NCI-H1105 (cell line): Measurements from ENCODE around the gene ADCY2.

ENCODE experiments used
- DNase-seq: peaks from one replicate; lab custom pipeline; 2025; lab: John Stamatoyannopoulos, UW

ADCY2 gene

DNA sequence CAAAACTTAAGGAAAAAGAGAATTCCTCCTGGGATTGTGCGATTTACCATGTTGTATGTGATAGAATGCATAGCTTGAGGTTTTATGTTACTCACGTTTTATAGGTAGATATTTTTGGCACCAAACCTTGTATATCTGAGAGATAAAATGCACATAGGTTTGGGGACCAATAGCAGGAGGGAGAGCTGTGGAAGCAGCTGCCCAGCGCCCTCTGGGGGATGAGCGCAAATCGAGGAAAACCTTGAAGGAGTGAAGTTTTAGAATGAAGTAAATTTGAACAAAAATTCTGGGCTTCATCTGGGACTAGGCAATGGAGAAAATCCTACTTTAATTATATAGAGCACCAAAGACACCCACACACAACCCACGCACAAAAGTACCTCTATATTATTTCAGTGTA, 197.0 kb downstream of the ADCY2 start:
- DNase-seq, result no peak

GRCh38 chr5:7597059-7597642, 201.2 kb downstream of the ADCY2 start:
- DNase-seq, result no peak

GRCh38 chr5:7606840-7607465, 211.0 kb downstream of the ADCY2 start:
- no peak for DNase-seq

DNA sequence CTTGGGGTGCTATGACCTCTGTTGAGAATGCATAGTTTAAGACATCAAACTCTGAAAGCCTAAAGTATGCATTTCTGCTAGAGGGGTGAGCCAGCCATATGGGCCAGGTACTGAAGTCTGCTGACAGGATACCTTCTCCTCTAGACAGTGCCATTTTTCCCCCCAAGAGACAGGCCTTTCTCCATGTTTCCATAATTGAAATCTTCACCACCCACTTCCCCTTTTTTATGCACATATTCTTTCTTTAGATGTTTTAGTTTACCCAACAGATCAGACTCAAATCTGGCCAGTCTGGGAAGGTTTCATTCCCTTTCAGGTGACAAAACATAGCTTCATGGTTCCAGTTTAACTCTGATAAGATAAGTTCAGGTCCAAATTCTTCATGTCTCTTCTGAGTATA, 212.8 kb downstream of the ADCY2 start:
- DNase-seq, result no peak

GRCh38 chr5:7609726-7610125, 213.8 kb downstream of the ADCY2 start:
- DNase-seq, result no peak

GRCh38 chr5:7610531-7611177, 214.7 kb downstream of the ADCY2 start:
- no peak for DNase-seq

DNA sequence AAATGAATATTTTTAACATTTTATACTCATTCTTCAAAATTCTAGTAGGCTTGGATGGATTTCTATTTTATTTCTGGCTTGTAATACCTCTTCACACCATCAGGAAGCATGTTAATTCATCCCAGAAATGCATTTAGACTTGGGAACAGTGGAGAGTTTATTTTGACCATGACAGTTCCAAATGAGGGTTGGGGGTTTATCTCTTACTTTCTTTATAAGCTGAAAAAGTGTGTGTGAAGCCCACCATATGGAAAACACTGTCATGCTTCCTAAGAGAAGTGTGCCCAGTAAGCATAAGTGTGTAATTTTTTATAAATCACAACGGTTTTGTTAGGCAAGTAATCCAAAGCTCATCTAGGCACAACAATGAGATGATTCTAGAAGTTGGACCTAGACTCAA, 215.6 kb downstream of the ADCY2 start:
- no peak for DNase-seq

DNA sequence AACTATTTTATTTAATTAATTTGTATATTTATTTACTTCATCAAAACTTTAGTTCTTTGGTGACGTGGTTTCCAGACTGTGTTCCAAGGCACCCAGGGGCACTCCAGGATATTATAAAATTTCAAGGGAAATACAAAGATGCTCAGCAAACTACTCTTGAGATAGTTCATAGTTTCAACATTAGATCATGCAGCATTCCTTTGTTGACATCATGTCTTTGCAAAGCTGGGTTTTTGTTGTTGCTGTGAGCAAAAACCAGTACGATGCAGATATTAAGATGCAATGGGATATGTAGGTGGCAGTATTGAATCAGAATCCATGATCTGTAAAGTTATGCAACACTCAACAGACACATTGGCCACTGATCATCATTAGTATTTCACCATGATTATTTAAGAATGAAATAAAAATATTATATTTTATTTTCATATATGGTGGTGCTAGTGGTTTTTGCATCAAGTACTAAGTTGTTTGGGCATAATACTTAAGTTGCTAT, 219.7 kb downstream of the ADCY2 start:
- no peak for DNase-seq

DNA sequence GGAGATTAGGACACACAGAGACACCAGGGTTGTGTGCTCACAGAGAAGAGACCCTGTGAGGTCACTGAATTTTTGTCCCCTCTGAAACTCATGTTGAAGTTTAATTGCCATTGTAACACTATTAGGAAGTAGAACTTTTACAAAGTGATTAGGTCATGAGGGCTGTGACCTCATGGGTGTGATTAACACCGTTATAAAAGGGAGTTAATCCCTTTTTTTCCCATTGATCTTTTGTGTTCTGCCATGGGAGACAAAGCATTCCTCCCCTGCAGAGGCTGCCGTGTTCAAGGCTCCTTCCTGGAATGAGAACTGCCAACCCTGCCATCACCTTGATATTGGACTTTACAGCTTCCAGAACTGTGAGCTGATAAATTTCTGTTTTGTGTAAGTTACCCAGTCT, 221.0 kb downstream of the ADCY2 start:
- DNase-seq, result no peak

DNA sequence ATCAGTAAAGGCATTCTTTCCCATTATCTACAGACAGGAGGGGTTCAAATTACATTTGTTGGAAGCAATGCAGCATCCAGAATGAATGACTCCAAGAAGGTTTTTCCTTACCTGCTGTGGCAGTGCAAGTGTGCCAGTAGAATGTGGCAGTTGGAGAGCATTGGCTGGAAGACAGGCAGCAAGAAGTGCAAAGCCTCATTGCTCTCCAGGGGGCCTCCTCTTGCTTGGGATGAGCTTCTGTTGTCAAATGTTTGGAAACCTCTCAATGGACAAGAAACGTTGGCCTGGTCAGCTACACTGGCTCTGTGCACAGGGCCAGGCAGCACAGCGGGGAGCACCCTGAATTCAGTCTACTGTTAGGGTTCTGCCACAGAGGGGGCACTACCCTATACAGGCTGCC, 226.6 kb downstream of the ADCY2 start:
- no peak for DNase-seq

DNA sequence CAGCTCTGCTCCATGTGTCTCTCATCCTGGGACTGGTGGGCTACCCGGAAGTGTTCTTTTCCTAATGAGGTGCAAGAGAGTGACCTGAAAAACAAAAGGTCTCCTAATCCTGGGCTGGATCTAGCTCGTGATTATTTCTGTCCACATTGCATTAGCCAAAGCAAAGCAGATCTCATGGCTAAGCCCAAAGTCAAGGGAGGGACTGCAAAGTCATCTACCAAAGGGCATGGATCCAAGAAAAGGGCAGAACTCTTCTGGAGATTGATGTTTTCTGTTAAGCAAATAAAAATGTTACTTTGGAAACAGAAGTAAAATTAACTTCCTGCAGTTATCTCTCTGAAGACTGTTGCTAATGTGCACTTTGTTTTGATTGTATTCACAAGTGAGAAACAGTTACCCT, 229.8 kb downstream of the ADCY2 start:
- no peak for DNase-seq

- no peak for DNase-seq
Measured at GRCh38 chr5:7628248-7628647, 232.3 kb downstream of the ADCY2 start.

- no peak for DNase-seq
Measured at GRCh38 chr5:7628820-7629219, 232.9 kb downstream of the ADCY2 start.

- DNase-seq, result peak; percentile 83
Measured at GRCh38 chr5:7629561-7629960, 233.6 kb downstream of the ADCY2 start.

GRCh38 chr5:7634837-7635236, 238.9 kb downstream of the ADCY2 start:
- no peak for DNase-seq

GRCh38 chr5:7638456-7638855, 242.5 kb downstream of the ADCY2 start:
- no peak for DNase-seq

DNA sequence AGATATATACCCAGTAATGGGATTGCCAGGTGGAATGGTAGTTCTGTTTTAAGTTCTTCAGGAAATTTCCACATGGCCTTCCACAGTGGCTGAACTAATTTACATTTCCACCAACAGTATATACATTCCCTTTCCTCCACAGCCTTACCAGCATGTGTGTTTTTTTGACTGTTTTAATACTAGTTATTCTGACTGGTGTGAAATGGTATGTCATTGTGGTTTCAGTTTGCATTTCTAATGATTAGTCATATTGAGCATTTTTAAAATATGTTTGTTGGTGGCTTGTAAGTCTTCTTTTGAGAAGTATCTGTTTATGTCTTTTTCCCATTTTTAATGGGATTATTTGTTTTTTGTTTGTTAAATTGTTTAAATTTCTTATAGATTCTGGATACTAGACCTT, 246.1 kb downstream of the ADCY2 start:
- no peak for DNase-seq

DNA sequence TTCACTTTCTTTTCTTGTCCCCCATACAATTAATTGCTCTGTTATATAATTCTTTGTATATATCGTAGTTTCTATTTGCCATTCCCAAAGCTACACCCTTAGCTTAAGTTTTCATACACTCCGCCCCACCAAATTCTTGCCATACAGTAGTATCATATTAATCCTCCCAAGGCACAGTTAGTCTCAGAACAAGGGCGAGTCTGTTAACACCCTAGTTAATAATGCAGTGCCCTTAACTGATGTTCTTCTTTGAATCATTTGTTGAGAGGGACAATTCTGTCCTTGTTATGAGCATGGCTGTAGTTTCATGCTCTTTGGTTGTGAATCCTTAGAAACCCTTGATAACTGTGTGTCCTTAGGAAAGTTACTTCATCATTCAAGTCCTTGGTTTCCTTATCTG, 248.8 kb downstream of the ADCY2 start:
- DNase-seq, result no peak

GRCh38 chr5:7650755-7651154, 254.8 kb downstream of the ADCY2 start:
- no peak for DNase-seq

DNA sequence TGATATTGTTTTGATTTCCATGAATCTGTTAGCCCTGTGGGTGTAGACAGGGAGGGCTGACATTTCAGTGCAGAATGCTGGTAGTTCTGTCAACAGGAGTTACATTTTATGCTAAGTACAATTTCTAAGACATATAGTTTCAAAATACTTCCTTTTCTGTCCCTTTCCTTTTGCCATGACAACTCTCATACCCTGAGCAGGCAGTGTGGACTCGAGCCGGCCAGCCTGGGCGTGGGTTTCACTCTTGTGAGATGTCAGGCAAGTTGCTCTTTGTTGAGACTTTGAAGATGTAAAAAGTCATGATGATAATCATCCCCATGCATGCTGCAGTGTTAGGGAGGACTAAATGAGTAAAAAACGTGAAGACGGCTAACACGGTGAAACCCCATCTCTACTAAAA, 257.1 kb downstream of the ADCY2 start:
- DNase-seq, result no peak

GRCh38 chr5:7657153-7657552, 261.2 kb downstream of the ADCY2 start:
- DNase-seq, result no peak

DNA sequence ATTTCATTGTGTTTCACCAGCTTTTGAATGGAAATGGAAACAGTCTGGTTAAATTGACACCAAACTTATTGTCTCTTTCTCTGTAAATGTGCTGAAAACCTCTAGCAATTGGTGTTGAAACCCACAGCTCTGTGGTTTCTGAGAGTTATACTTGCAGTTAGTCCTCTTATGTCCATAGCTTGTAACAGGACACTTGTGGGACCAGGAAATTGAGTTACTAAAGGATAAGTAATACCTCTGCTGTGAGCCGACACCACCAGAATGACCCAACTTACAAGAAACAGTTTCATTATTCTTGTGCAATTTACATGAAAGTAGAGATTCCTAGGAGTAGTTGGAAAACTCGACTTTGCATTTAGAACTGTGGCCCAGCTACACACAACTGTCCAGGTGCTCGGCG, 263.5 kb downstream of the ADCY2 start:
- no peak for DNase-seq

GRCh38 chr5:7662289-7662688, 266.4 kb downstream of the ADCY2 start:
- DNase-seq, result no peak

DNA sequence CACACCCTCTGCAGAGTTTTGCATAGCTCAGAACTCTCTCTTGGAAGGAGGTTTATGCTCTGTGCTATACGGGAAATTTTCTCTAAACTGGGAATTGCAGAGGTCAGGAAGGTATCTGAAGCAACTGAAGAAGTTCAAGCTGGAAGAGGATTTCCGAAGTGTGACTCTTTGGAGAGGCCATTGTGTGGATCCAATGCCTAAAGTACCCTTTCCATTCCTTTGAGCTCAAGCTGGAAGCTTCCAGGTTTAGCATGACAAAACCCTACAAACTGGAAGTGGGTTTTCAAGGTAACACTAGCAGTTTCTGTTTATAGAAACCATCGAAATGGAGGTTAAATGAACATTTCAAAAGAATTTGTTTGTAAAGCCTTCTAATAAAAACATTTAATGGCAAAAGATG, 267.9 kb downstream of the ADCY2 start:
- DNase-seq, result no peak
